ENCODE measurements around the gene MLLT1.

DNA sequence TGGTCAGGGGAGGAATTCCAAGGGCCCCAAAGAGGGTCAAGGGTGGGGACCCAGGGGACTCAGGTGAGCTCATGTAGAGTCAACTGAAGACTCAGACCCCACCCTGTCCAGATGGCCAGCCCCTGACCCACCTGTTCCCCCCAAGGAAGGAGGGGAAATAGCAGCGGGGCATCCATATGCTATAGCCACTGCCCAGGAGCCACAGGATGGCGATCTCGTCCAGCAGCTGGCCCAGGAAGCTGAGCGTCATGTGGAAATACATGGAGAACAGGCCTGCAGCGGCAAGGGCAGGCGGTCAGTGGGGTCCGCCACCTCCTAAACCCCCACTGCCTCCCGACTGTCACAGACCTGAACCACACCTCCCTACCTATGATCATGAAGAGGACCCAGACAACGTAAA is 32.2 kb upstream of the MLLT1 start:
- TF ChIP-seq, protein P1, sequence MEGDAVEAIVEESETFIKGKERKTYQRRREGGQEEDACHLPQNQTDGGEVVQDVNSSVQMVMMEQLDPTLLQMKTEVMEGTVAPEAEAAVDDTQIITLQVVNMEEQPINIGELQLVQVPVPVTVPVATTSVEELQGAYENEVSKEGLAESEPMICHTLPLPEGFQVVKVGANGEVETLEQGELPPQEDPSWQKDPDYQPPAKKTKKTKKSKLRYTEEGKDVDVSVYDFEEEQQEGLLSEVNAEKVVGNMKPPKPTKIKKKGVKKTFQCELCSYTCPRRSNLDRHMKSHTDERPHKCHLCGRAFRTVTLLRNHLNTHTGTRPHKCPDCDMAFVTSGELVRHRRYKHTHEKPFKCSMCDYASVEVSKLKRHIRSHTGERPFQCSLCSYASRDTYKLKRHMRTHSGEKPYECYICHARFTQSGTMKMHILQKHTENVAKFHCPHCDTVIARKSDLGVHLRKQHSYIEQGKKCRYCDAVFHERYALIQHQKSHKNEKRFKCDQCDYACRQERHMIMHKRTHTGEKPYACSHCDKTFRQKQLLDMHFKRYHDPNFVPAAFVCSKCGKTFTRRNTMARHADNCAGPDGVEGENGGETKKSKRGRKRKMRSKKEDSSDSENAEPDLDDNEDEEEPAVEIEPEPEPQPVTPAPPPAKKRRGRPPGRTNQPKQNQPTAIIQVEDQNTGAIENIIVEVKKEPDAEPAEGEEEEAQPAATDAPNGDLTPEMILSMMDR (IDR thresholded peaks at IDR 0.05 in 2 of 3, conservative IDR thresholded peaks at IDR 0.05 in 1 of 3; ENCODE audit: control insufficient read depth in 2 of 3, extremely low read depth in 1 of 3, insufficient read depth in 1 of 3, low read depth in 3 of 3, low read length in 3 of 3): 0 out of 6 replicates have a peak, but pooled peaks of 1 of the 3 experiments have one; percentile 2
- TF ChIP-seq, protein P2, sequence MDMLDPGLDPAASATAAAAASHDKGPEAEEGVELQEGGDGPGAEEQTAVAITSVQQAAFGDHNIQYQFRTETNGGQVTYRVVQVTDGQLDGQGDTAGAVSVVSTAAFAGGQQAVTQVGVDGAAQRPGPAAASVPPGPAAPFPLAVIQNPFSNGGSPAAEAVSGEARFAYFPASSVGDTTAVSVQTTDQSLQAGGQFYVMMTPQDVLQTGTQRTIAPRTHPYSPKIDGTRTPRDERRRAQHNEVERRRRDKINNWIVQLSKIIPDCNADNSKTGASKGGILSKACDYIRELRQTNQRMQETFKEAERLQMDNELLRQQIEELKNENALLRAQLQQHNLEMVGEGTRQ (IDR thresholded peaks at IDR 0.05; ENCODE audit: borderline replicate concordance, low read depth, low read length): no peak
- TF ChIP-seq CBFB (IDR thresholded peaks at IDR 0.05; ENCODE audit: low read depth): no peak
- TF ChIP-seq EGR1 (IDR thresholded peaks at IDR 0.05; ENCODE audit: borderline replicate concordance in 1 of 2, low read depth in 2 of 2, low read length in 2 of 2): no peak
- TF ChIP-seq POLR2AphosphoS5 (IDR thresholded peaks at IDR 0.05; ENCODE audit: low read length): no peak
- no peak for TF ChIP-seq CEBPB (IDR thresholded peaks at IDR 0.05; ENCODE audit: borderline replicate concordance in 1 of 2, low read depth in 2 of 2, low read length in 2 of 2)
- TF ChIP-seq CREM (IDR thresholded peaks at IDR 0.05; ENCODE audit: low read depth): no peak
- no peak for TF ChIP-seq POLR2A (IDR thresholded peaks at IDR 0.05; ENCODE audit: low read depth, low read length)
- no peak for TF ChIP-seq ZNF24 (IDR thresholded peaks at IDR 0.05)
- TF ChIP-seq GABPA (IDR thresholded peaks at IDR 0.05; ENCODE audit: low read depth): no peak
- TF ChIP-seq, protein P3, sequence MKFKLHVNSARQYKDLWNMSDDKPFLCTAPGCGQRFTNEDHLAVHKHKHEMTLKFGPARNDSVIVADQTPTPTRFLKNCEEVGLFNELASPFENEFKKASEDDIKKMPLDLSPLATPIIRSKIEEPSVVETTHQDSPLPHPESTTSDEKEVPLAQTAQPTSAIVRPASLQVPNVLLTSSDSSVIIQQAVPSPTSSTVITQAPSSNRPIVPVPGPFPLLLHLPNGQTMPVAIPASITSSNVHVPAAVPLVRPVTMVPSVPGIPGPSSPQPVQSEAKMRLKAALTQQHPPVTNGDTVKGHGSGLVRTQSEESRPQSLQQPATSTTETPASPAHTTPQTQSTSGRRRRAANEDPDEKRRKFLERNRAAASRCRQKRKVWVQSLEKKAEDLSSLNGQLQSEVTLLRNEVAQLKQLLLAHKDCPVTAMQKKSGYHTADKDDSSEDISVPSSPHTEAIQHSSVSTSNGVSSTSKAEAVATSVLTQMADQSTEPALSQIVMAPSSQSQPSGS (IDR thresholded peaks at IDR 0.05; ENCODE audit: low read length): no peak
- no peak for TF ChIP-seq ZBTB11 (CRISPR knock-in tag; IDR thresholded peaks at IDR 0.05)
- TF ChIP-seq ZBED1 (IDR thresholded peaks at IDR 0.05; ENCODE audit: borderline replicate concordance): no peak
- TF ChIP-seq BCL11A (IDR thresholded peaks at IDR 0.05; ENCODE audit: low read depth, low read length): no peak
